Measurements from ENCODE around the gene MCOLN2.

Gene MCOLN2

DNA sequence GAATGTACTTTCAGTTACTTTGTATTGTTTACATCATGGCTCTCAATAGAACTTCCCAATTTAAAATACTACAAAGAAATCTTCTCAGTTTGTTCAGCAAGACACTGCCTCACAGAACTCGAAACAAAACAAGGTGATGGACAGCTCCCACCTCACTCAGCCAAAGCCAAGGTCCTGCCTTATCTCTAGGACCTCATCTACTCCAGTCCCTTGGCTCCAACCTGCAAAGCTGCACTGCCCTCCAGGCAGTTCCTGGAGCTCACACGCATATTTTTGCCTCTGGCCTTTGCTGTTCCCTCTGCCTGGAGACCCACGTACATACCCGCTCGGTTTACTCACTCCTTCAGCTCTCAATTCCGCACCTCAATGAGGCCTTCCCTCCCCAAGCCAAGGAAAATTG, 40.3 kb downstream of the MCOLN2 start:
- ATAC-seq, result no peak
- TF ChIP-seq, protein P1, sequence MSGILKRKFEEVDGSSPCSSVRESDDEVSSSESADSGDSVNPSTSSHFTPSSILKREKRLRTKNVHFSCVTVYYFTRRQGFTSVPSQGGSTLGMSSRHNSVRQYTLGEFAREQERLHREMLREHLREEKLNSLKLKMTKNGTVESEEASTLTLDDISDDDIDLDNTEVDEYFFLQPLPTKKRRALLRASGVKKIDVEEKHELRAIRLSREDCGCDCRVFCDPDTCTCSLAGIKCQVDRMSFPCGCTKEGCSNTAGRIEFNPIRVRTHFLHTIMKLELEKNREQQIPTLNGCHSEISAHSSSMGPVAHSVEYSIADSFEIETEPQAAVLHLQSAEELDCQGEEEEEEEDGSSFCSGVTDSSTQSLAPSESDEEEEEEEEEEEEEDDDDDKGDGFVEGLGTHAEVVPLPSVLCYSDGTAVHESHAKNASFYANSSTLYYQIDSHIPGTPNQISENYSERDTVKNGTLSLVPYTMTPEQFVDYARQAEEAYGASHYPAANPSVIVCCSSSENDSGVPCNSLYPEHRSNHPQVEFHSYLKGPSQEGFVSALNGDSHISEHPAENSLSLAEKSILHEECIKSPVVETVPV (CRISPR knock-in tag; IDR thresholded peaks at IDR 0.05), result no peak
- no peak for TF ChIP-seq TOX (CRISPR knock-in tag; IDR thresholded peaks at IDR 0.05; ENCODE audit: borderline replicate concordance)
- no peak for TF ChIP-seq ZFP3 (CRISPR knock-in tag; IDR thresholded peaks at IDR 0.05)
- TF ChIP-seq, protein P2, sequence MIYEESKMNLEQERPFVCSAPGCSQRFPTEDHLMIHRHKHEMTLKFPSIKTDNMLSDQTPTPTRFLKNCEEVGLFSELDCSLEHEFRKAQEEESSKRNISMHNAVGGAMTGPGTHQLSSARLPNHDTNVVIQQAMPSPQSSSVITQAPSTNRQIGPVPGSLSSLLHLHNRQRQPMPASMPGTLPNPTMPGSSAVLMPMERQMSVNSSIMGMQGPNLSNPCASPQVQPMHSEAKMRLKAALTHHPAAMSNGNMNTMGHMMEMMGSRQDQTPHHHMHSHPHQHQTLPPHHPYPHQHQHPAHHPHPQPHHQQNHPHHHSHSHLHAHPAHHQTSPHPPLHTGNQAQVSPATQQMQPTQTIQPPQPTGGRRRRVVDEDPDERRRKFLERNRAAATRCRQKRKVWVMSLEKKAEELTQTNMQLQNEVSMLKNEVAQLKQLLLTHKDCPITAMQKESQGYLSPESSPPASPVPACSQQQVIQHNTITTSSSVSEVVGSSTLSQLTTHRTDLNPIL (CRISPR knock-in tag; IDR thresholded peaks at IDR 0.05; ENCODE audit: low read depth), result no peak
- no peak for TF ChIP-seq ZNF565 (CRISPR knock-in tag; conservative IDR thresholded peaks at IDR 0.05; ENCODE audit: low read depth)

DNA sequence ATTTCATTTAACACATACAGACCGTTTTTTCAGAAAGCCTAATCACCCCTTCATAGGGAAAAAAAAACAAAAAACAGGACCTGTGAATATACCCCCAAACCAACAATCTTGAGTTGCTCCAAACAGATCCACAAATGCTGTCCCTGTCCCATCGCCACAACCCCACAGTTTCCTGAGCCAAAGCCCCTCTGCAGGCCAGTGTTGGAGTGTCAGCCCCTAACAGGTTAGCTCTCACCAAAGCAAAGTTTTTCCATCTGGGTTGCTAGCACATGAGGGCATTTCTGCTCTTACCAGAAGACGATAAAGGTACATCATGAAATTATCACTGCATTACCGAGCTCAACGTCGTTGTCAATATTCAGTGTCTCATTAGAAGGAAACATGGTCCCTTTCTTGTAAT, 40.8 kb downstream of the MCOLN2 start:
- no peak for ATAC-seq
- no peak for TF ChIP-seq TOX (CRISPR knock-in tag; IDR thresholded peaks at IDR 0.05; ENCODE audit: borderline replicate concordance)
- TF ChIP-seq, protein P2 (CRISPR knock-in tag; IDR thresholded peaks at IDR 0.05; ENCODE audit: low read depth), result no peak
- TF ChIP-seq, protein P3, sequence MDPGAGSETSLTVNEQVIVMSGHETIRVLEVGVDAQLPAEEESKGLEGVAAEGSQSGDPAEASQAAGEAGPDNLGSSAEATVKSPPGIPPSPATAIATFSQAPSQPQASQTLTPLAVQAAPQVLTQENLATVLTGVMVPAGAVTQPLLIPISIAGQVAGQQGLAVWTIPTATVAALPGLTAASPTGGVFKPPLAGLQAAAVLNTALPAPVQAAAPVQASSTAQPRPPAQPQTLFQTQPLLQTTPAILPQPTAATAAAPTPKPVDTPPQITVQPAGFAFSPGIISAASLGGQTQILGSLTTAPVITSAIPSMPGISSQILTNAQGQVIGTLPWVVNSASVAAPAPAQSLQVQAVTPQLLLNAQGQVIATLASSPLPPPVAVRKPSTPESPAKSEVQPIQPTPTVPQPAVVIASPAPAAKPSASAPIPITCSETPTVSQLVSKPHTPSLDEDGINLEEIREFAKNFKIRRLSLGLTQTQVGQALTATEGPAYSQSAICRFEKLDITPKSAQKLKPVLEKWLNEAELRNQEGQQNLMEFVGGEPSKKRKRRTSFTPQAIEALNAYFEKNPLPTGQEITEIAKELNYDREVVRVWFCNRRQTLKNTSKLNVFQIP (CRISPR knock-in tag; IDR thresholded peaks at IDR 0.05; ENCODE audit: borderline replicate concordance, low read depth), result no peak

DNA sequence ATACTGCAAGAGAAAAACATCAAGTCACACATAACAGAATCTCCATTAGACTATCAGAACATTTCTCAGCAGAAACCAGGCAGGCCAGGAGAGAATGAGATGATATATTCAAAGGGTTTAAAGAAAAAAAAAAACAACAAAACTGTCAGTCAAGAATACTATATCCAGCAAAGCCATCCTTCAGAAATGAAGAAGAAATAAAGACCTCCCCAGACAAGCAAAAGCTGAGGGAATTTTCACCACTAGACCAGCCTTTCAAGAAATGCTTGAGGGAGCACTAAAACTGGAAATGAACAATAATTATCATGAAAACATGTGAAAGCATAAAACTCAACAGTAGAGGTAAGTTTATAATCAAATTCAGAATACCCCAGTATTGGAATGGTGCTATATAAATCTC, 47.2 kb downstream of the MCOLN2 start:
- ATAC-seq, result no peak
- TF ChIP-seq, protein P4, sequence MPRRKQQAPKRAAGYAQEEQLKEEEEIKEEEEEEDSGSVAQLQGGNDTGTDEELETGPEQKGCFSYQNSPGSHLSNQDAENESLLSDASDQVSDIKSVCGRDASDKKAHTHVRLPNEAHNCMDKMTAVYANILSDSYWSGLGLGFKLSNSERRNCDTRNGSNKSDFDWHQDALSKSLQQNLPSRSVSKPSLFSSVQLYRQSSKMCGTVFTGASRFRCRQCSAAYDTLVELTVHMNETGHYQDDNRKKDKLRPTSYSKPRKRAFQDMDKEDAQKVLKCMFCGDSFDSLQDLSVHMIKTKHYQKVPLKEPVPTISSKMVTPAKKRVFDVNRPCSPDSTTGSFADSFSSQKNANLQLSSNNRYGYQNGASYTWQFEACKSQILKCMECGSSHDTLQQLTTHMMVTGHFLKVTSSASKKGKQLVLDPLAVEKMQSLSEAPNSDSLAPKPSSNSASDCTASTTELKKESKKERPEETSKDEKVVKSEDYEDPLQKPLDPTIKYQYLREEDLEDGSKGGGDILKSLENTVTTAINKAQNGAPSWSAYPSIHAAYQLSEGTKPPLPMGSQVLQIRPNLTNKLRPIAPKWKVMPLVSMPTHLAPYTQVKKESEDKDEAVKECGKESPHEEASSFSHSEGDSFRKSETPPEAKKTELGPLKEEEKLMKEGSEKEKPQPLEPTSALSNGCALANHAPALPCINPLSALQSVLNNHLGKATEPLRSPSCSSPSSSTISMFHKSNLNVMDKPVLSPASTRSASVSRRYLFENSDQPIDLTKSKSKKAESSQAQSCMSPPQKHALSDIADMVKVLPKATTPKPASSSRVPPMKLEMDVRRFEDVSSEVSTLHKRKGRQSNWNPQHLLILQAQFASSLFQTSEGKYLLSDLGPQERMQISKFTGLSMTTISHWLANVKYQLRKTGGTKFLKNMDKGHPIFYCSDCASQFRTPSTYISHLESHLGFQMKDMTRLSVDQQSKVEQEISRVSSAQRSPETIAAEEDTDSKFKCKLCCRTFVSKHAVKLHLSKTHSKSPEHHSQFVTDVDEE (CRISPR knock-in tag; IDR thresholded peaks at IDR 0.05), result no peak
- TF ChIP-seq, protein P5, sequence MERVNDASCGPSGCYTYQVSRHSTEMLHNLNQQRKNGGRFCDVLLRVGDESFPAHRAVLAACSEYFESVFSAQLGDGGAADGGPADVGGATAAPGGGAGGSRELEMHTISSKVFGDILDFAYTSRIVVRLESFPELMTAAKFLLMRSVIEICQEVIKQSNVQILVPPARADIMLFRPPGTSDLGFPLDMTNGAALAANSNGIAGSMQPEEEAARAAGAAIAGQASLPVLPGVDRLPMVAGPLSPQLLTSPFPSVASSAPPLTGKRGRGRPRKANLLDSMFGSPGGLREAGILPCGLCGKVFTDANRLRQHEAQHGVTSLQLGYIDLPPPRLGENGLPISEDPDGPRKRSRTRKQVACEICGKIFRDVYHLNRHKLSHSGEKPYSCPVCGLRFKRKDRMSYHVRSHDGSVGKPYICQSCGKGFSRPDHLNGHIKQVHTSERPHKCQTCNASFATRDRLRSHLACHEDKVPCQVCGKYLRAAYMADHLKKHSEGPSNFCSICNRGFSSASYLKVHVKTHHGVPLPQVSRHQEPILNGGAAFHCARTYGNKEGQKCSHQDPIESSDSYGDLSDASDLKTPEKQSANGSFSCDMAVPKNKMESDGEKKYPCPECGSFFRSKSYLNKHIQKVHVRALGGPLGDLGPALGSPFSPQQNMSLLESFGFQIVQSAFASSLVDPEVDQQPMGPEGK (CRISPR knock-in tag; IDR thresholded peaks at IDR 0.05; ENCODE audit: borderline replicate concordance), result no peak
- TF ChIP-seq PPARA (CRISPR knock-in tag; IDR thresholded peaks at IDR 0.05; ENCODE audit: borderline replicate concordance) (no peak), ESRRG (CRISPR knock-in tag; IDR thresholded peaks at IDR 0.05) (no peak), ZNF8 (CRISPR knock-in tag; IDR thresholded peaks at IDR 0.05) (no peak), ZNF70 (CRISPR knock-in tag; IDR thresholded peaks at IDR 0.05) (no peak)

DNA sequence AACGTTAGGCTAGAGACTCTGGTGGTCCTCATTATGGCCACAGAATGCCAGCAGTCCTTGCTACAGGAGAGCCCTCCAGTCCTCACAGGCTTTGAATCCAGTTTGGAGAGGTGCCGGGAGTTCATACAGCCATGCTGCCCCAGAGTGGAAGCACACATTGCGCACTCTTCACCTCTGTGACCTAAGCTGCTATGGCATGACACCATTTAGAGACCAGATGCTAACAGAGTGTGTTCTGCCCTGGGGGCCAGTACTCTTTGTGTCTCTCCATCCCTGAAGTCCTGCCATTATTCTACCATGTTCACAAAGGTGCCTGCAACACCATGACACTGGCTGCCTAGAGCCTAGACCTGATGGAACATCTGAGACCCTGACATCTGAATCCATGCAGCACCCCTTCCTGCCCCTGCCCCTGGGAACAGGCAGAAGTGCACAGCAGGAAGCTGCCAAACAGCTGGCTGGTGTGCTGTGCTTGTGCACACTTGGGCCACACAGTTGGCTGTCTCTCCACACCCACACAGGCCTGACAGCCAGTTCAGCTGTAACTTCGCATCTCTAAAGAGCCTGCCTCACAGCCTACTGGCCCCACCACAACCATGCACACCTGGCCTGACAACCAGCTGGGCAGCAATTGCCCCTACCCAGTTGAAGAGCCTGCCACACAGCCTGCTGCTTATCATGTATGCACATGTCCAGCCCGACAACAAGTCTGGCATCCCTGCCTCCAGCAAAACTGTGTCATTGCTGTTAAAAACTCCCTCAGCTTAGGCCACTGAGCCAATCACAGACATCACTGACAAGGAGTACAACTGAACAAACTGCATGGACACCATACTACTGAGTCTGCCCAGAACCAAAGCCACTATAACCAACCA, 49.1 kb downstream of the MCOLN2 start:
- no peak for ATAC-seq
- no peak for TF ChIP-seq ZFP3 (CRISPR knock-in tag; IDR thresholded peaks at IDR 0.05)
- no peak for TF ChIP-seq ZNF8 (CRISPR knock-in tag; IDR thresholded peaks at IDR 0.05)
- no peak for TF ChIP-seq ZNF565 (CRISPR knock-in tag; conservative IDR thresholded peaks at IDR 0.05; ENCODE audit: low read depth)
- no peak for TF ChIP-seq CSDC2 (CRISPR knock-in tag; IDR thresholded peaks at IDR 0.05)
- no peak for TF ChIP-seq PPARA (CRISPR knock-in tag; IDR thresholded peaks at IDR 0.05; ENCODE audit: borderline replicate concordance)
- no peak for TF ChIP-seq ZC3H10 (CRISPR knock-in tag; IDR thresholded peaks at IDR 0.05)
- no peak for TF ChIP-seq GLIS3 (CRISPR knock-in tag; IDR thresholded peaks at IDR 0.05)
- TF ChIP-seq ISL1 (CRISPR knock-in tag; IDR thresholded peaks at IDR 0.05), result no peak
- TF ChIP-seq, protein P4 (CRISPR knock-in tag; IDR thresholded peaks at IDR 0.05), result no peak
- no peak for TF ChIP-seq BACH2 (CRISPR knock-in tag; IDR thresholded peaks at IDR 0.05; ENCODE audit: borderline replicate concordance)
- TF ChIP-seq, protein P1 (CRISPR knock-in tag; IDR thresholded peaks at IDR 0.05), result no peak
- no peak for TF ChIP-seq RARB (CRISPR knock-in tag; IDR thresholded peaks at IDR 0.05)
- no peak for TF ChIP-seq OSR1 (CRISPR knock-in tag; IDR thresholded peaks at IDR 0.05)
- TF ChIP-seq ESRRG (CRISPR knock-in tag; IDR thresholded peaks at IDR 0.05), result no peak

Measured in SK-N-SH treated with all-trans-retinoic acid at 6 μM for 48 hours (cell line).